CD1c-positive myeloid dendritic cell (primary cell): ENCODE data around the gene ZNF460.

ENCODE experiments used
- DNase-seq: peaks from one replicate; pipeline ENCODE4 v3.0.0-alpha.2; 2016; ENCODE audit errors: extremely low spot score

The ZNF460 gene

DNA sequence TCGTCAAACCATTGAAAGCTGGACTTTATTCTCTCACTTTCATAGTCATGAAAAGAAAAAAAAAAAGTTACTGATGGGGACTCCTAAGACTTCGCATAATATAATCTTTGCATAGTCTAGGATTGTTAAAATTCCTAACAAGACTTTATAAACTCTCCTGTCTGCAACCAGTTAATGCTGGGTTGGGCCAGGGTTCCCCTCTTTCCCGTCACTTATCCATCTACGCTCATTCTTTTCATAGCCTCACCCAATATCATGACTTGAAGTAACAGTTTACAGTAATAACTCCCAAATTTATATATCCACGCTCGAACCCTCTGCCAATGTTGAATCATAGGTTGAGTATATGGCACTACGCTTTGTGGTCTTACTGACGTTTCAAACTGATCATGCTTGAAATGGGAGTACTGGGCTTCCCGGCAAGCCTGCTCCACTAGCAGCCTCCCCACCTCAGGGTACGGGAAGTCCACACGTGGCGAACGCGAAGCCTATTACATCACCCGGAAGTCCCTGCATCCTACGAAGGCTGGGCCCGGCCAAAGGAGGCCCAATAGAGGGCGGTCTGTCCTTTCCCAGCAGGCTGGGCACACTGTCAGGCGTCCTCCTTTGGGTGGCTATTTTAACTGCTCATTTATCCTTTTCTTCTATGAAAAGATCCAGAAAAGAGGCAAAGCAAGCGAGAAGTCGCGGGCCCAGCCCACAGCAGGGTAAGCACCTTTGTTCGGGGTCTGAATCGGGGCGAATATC lies 694 bp upstream of the ZNF460 start:
- peak; percentile 92 for DNase-seq

DNA sequence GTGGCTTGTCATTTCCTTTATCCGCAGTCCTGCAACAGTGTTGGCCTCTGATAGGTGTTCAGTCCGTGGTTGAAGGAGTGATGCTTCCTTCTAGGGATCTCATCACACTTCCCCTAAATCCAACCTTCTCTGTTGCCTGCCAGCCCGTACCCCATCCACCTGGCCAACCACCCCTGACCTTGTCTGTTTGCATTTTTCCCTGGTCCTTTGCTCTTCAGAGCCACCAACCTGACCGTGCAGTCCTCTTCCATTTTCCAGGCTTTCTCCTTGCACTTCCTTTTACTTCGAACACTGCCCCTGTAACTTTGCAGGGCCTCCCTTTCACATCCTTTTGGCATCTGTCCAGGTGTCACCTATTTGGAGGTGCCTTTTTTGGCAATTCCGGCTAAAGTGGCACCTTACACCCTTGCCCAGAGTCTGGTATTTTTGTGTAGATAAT lies 696 bp downstream of the ZNF460 start:
- DNase-seq: peak; percentile 55

DNA sequence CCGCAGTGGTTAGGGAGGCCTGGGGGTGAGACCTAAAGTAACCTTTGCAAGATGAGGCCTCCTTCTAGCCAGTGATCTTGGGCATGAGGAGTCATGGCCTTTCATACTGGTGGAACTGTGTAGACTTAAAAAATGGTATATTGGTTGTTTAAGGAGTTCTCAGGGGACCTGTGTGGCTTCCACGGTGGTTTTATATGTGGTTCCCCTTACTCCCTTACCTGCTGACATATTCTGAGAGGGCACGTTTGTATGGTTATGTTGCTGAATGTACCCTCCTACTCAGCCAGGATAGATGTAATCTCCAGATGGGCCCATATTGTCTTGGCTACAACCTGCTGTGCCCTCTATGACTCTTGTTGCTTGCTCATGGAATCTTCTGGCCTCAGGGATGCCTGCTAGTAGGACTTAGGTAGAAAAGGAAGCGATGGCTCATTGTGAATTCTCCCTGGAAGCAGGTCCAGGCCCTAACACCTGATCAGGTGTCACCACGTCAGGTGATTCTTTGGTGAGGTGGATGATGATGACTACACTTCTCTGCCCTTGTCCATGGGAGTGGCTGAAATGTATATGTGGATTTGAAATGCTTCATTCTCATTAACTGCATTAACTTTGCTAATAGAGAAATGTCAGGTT lies 1.8 kb downstream of the ZNF460 start:
- no peak for DNase-seq

DNA sequence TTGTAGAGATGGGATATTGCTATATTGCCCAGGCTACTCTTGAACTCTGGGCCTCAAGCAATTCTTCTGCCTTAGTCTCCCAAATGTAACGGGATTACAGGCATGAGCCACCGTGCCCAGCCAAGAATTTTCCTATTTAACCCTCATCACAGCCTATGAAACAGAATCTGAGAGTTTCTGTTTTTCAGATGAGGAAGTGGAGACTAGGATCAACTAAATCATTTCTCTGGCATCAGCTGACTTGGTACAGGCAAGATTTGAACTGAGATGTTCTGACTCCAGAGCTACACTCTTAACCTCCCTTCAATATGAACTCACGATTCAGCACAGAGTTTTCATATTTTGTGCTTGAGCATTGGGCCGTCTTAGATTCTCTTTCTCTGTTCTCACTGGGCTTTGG lies 8.1 kb downstream of the ZNF460 start:
- DNase-seq: no peak

DNA sequence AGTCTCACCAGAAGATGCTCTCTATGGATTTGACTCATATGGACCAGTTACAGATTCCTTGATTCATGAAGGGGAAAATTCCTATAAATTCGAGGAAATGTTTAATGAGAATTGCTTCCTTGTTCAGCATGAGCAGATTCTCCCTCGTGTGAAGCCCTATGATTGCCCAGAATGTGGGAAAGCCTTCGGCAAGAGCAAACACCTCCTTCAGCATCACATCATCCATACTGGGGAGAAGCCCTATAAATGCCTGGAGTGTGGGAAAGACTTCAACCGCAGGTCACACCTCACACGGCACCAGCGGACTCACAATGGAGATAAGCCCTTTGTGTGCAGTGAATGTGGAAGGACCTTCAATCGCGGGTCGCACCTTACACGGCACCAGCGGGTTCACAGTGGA lies 10.7 kb downstream of the ZNF460 start:
- DNase-seq: no peak

DNA sequence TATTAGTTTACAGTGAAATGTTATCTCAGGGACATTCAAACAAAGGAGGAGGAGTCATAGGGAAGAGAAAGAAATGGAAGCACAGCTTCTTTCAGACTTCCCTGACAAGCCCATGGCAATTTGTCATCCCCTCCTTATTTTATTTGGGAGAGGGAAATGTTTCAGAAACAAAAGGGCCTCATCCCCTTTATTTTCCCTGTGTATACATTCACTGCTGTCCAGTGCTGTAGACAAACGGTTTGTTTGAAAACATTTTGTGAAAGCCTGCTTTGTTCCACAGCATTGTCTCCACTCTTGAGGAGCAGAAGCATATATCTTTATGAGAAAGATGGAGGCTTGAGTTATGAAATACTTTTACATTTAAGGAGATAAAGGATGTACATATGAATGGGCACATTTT lies 12.3 kb downstream of the ZNF460 start:
- no peak for DNase-seq

DNA sequence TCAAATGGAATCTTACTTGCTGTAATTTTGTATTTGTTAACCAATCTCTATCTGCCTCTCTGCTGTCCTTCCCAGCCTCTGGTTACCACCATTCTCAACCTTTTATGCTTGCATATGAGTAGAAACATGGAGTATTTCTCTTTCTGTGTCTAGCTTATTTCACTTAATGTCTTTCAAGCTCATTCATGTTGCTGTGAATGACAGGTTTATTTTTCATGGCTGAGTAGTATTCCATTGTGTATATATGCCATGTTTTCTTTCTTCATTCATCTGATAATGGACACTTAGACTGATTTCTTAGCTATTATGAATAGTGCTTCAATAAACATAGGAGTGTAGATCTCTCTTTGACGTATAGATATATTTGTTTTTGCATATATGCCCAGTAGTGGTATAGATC lies 13.4 kb downstream of the ZNF460 start:
- DNase-seq: no peak

DNA sequence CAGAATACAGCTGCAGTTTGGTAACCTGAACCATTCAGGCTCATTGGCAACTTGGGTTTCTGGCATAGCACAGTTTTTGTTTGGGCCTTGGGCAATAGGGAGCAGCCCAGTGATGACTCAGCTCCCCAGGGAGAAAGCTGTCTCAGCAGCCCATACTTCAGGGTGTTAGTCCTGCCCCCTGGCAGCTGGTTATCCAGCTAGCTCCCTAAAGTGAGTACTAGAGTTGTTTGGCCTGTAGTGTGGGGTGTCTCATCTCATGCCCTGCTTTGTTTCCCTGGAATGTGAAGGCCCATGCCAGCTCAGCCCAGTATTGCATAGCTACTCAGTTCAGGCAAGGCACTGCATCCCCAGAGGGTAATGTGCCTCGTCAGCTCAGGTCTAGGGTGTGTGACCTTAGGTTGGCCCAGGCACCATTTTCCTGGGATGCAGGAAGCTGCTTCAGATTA lies 21.8 kb downstream of the ZNF460 start:
- DNase-seq: no peak

DNA sequence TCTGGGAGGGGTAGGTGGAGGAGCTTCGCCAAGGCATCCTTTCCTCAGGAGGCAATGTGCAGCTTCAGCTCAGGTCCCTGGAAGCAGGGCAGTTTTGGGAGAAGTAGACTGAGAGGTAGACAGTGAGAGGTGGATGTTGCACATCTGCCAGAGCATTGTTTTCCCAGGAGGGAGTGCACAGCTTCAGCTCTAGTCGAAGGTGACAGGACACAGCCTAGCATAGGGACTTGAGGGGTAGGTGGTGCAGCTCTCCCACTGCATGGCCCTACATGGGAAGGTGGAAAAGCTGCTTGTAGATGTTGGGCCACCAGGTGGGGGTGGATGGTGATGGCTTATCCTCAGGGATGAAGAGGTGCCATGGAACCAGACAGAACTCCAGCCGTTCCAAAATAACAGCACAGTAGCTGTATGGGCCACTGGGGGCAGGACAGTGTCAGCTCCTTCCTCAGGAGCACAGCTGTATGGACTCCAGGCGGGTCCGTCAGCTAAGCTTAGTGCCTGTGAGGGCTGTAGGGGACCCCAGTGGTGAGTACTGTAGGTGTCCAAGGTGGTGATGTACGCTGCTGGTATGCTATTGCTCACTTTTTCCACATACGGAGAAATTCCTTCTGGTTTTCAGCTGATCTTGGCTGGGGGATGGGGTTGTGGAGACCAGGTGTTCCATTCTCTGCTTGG lies 22.6 kb downstream of the ZNF460 start:
- no peak for DNase-seq

DNA sequence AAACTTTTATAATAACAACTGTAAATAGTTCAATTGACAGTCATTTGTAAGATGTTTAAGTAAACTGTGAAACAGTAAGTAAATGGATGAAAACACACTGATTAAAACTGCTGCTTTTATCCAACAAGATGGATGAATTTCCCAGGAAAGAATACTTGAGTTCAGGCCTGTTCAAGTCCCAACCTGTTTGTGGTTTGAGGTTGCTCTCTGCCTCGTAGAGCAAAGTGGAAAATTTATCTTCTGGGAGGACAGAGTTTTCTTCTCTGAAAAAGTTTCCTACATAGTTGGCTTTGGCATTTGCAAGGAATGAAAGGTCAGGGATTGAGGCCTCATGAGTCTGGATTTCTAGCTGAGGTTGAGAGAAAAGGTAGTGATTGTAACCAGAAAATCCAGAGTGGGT lies 24.8 kb downstream of the ZNF460 start:
- no peak for DNase-seq

DNA sequence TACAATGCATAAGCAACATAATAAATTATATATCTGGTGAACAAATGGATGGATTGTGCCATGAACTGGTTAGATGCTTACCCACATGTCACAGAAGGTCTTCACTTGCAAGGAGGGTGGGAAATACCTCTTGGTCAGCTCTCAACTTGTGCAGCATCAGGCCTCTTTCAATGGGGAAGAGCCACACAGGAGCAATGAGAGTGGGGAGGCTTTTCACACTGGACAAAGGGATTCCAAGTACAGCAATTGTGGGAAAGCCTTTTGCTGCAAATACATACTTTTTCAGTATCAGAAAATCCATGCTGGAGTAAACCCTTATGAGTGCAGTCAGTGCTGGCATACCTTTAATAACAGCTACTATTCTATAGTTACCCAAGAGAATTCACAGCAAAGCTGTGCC lies 28.2 kb downstream of the ZNF460 start:
- DNase-seq: no peak

DNA sequence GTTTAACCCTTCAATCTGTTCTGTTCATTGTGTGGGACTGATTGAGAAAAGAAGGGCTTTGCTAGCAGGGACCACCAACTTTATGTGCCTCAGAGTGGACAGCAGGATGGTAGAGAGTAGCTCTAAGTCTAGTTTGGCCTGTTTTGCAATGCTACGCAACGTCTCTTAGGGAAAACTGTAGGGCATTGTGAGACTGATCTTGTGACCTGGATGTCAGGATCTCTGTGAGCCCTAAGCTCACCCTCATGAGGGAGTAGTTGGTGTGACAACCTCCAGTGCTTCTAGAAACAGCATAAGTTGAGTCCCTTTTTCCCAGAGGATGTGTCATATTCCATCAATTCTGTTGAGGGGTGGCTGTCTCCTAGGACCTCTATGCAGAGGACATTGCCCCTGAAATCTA lies 30.5 kb downstream of the ZNF460 start:
- no peak for DNase-seq

DNA sequence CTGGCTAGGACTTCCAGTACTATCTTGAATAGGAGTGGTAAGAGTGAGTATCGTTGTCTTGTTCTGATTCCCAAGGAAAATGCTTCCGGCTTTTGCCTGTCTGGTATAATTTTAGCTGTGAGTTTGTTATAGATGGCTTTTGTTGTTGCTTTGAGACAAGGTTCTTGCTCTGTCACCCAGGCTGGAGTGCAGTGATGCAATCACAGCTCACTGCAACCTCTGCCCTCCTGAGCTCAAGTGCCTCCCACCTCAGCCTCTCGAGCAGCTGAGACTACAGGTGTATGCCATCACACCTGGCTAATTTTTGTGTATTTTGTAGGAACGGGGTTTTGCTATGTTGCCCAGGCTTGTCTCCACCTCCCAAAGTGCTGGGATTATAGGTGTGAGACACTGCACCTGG lies 33.9 kb downstream of the ZNF460 start:
- DNase-seq: no peak

DNA sequence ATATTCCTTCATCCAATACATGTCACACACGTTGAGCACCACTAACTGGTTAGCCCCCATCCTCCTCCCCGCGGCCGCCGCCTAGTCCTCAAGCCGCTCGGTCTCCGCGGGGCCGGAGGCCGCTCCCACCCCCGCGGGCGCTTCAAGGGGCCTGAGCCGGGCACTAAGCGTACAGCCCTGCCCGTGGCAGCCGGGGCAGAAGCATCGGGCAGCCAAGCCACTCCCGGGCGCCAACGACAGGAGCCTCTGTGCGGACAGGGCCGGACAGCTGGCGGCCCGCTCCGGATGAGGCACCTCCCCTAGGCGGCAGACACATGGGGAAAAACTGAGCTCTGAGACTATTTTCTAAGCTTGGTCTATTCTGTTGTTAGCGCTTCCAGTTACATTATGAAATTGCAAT lies 37.2 kb downstream of the ZNF460 start:
- DNase-seq: no peak

DNA sequence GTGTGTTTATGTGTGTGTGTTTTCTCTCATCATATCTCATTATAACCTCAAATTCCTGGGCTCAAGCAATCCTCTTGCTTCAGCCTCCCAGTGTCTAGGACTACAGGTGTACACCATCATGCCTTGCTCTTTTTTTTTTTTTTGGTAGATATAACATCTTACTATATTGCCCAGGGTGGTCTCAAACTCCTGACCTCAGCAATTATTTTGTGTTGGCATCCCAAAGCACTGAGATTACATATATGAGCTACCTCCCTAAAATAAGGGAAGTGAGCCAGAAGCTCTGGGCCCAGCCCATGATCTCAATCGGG lies 39.5 kb downstream of the ZNF460 start:
- no peak for DNase-seq

DNA sequence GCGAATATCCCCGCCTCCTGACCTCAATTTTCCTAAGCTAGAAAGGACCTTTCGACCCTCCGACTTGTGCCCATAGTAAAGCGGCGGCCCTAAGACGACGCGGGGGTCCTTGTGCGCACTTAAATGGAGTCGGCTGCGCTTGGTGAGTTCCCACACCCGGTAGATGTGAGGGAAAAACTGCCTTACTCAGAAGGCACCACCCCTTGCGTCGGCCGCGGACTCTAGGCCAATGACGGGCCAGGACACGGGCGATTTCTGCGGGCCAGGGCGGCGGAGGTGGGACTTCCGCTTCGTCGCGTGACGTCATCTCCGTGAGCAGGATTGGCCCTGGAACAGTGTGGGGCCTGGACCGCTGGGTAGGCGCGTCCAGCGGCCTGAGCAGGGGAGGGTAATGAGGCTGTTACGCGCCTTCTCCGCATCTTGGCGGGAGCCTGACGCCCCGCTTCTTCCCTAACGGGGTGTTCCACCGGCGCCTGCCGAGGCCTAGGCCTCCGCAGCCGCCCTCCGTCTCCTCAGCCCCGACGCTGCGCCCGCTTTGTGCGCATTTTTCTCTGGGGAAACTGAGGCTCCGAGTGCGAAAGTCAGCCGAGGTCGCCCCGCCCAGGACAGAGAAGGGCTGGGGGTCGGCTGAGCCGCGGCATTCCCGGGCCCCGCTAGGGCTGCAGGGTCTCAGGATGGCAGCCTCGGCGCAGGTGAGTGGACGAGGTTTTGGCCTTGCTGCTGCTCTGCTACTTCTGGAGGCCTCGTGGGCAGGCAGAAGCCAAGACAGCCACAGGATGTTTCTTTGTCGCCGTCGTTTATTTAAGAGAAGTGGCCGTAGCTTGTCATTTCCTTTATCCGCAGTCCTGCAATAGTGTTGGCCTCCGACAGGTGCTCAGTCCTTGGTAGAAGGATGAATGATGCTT lies 40.1 kb downstream of the ZNF460 start, which contains the start of gene ZNF543:
ZNF543 (plus strand) TSS at position 293 of the 905 bp plus-strand sequence; CDS start at position 675, 382 bp downstream.
- peak; percentile 97 for DNase-seq

DNA sequence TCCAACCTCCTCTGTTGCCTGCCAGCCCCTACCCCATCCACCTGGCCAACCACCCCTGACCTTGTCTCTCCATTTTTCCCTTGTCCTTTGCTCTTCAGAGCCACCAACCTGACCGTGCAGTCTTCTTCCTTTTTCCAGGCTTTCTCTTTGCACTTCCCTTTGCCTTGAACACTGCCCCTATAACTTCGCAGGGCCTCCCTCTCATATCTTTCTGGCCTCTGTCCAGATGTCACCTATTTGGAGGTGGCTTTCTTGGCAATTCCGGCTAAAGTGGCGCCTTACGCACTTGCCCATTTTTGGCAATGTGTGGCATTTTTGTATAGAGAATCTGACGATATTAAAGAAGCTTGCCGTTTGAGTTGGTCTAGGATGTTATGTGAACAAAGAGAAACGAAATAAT lies 40.8 kb downstream of the ZNF460 start:
- DNase-seq: no peak

DNA sequence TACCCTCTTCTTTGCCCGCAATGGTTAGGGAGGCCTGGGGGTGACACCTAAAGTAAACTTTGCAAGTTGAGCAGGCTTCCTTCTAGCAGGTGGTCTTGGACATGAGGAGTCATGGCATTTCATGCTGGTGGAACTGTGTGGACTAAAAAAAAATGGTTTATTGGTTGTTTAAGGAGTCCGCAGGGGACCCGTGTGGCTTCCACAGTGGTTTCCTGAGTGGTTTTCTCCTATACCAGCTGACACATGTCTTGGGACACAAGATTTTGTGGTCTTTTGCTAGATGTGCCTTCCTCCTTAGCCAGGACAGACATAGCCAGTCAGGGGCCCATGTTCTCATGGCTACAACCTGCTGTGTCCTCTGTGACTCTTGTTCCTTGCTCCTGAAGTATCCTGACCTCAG lies 41.5 kb downstream of the ZNF460 start:
- DNase-seq: no peak

DNA sequence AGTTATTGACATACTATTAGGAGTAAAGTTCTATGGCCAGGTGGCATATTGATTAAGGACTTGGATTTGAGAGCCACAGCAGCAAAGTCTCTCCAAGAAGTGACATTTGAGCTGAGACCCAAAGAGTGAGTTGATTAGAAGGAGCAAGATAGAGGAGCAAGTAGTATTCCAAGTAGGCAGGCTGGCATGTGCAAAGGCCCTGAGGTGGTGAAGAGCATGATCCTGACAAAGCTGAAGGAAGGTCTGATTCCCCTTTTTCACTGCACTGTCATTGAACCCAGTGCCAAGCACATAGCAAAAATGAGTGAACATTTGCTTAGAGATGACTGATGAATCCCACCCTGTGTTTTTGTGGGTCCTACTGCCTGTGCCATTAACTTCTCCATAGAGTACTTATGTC lies 44.7 kb downstream of the ZNF460 start:
- no peak for DNase-seq

DNA sequence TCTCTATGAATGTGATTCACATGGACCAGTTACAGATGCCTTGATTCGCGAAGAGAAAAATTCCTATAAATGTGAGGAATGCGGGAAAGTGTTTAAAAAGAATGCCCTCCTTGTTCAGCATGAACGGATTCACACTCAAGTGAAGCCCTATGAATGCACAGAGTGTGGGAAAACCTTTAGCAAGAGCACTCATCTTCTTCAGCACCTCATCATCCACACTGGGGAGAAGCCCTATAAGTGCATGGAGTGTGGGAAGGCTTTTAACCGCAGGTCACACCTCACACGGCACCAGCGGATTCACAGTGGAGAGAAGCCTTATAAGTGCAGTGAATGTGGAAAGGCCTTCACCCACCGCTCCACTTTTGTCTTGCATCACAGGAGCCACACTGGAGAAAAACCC lies 47.7 kb downstream of the ZNF460 start:
- no peak for DNase-seq

DNA sequence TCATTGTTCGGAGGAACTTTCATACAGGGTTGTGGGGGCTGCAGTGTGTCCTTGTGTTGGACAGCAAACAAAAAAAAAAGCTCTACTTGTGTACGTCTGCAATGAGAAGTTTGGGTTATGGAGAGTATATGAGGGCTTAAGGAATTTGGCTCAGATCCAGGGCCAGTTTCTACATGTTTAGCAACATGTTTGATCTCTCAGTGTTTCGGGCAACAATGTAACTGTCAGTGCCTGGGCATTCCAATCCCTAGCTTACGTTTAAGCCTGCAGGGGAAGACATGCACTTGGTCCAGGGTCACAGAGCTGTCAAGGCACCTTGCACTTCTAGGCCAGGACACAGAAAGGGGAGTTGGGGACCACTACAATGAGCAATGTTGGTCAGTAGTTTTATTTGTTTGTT lies 53.9 kb downstream of the ZNF460 start:
- DNase-seq: no peak

DNA sequence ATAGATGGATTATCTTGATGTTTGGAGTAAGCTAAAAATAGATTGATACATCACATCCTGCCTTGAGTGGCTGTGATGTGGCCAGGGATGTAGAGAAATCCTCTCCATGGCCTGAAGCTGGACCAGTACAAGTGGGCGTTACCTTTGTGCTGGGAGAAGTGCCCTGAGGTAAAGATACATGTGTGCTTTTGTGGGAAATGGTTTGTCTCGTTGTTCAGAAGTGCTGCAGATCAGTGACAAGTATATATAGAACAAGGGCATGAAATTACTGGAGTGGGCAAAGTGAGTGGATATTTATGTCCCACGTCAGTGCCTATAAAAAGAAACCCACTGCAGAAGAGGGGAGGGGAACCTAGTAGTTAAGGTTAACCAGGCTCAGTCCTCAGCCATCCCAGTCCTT lies 58.6 kb downstream of the ZNF460 start:
- DNase-seq: no peak
